Calu3 (cell line): ENCODE results near the gene MUC2. TPM values are rescaled to one million over a fixed set of nuclear protein-coding genes. Genes with fewer than 3 reads are reported as not detected.

ENCODE experiments used
- BruUV-seq: library from RNA; stranded (reverse); fragments of 400-500 nt; replicated peaks from 2 replicates; lab custom pipeline; 2021; lab: Mats Ljungman, UMichigan
- CTCF ChIA-PET: fragments of 300-600 bp; sonication (Branson Sonifier 250); formaldehyde crosslinking; loops from one replicate; lab custom pipeline; 2022; ENCODE audit warnings: antibody characterized with exemption; lab: Charles Lee
- DNase-seq: peaks from one replicate; pipeline ENCODE4 v3.0.0; 2022
- H3K27ac Mint-ChIP-seq: one replicate; pipeline ENCODE4 v1.8.0; 2022; ENCODE audit warnings: mixed read lengths; ENCODE audit not compliant: unreplicated experiment
- H3K27me3 Mint-ChIP-seq: one replicate; pipeline ENCODE4 v1.8.0; 2022; ENCODE audit warnings: mixed read lengths; ENCODE audit not compliant: unreplicated experiment
- H3K36me3 Mint-ChIP-seq: one replicate; pipeline ENCODE4 v1.8.0; 2022; ENCODE audit warnings: mild to moderate bottlenecking, moderate library complexity, mixed read lengths; ENCODE audit not compliant: insufficient read depth, unreplicated experiment
- H3K4me1 Mint-ChIP-seq: one replicate; pipeline ENCODE4 v1.8.0; 2022; ENCODE audit warnings: mild to moderate bottlenecking, low read depth, mixed read lengths; ENCODE audit not compliant: unreplicated experiment
- H3K4me3 Mint-ChIP-seq: one replicate; pipeline ENCODE4 v1.8.0; 2022; ENCODE audit warnings: mild to moderate bottlenecking, low read depth, moderate library complexity, mixed read lengths; ENCODE audit not compliant: unreplicated experiment
- H3K9me3 Mint-ChIP-seq: one replicate; pipeline ENCODE4 v1.8.0; 2022; ENCODE audit warnings: low read depth, mixed read lengths; ENCODE audit not compliant: unreplicated experiment
- intact Hi-C: fragments of 100-400 bp; cut with micrococcal nuclease; formaldehyde crosslinking; loops from one replicate; pipeline ENCODE4 v1.10.0; 2022; ENCODE audit not compliant: unreplicated experiment
- total RNA-seq: library from RNA; stranded (reverse); gene quantifications from 2 replicates; pipeline ENCODE4 v1.2.3, GENCODE V29; 2022
- TF ChIP-seq, protein P1 (sequence below): fragments of 200-600 bp; IDR thresholded peaks from one replicate; pipeline ENCODE4 v1.8.0; 2022; ENCODE audit warnings: antibody characterized with exemption; ENCODE audit not compliant: unreplicated experiment

Gene MUC2
- total RNA-seq, 1 experiment from 2014 or later = not detected

DNA sequence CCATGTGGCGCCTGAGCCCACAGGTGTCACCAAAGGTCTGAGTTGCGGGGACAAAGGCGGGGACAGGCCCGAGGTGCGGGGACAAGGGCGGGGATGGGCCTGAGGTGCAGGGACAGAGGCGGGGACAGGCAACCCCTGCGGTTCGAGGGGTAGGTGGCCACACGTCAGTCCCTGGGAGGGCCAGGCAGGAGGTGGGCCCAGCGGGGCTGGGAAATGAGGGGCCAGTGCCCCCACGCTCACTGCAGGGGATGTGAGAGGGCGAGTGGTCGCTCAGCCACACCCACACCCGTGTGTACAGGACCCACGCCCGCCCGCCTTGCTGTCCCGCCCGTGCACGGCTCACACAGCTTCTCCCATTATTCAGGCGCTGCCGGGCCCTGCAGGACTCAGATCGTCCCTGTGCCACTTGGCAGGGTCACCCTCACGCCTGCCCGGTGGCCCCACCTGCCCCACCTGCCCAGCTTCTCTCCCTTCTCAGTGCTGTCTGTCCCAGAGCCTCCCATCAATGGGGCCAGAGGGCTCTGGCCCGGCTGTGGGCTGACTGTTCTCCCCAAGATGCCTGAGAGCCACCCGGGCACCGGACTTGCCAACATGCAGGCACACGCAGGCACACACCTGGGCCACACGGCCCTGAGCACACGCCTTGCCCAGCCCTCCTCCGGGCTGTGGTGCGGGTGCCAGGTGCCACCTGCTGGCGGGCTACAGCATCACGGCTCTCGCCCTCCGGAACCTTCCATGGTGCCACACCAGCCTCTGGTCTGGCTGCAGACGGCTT, 23.9 kb upstream of the MUC2 start:
- Mint-ChIP-seq H3K4me3 (no peak overlapping the region), H3K27ac (no peak overlapping the region), H3K4me1 (peaks cover 18% of the 10 kb centered on the region), H3K36me3 (peaks cover 7% of the 10 kb centered on the region), H3K9me3 (no peaks in the 10 kb centered on the region), H3K27me3 (peaks cover 29% of the 10 kb centered on the region)
- CTCF ChIA-PET = interaction anchor here (0.9 to 1.6 kb wide), 7 partner anchors 8 to 202 kb away, joined by 3 to 6 read pairs (median 4); no protein-coding TSS in a partner anchor
- no TSS peak for BruUV-seq
- TF ChIP-seq, protein P1, sequence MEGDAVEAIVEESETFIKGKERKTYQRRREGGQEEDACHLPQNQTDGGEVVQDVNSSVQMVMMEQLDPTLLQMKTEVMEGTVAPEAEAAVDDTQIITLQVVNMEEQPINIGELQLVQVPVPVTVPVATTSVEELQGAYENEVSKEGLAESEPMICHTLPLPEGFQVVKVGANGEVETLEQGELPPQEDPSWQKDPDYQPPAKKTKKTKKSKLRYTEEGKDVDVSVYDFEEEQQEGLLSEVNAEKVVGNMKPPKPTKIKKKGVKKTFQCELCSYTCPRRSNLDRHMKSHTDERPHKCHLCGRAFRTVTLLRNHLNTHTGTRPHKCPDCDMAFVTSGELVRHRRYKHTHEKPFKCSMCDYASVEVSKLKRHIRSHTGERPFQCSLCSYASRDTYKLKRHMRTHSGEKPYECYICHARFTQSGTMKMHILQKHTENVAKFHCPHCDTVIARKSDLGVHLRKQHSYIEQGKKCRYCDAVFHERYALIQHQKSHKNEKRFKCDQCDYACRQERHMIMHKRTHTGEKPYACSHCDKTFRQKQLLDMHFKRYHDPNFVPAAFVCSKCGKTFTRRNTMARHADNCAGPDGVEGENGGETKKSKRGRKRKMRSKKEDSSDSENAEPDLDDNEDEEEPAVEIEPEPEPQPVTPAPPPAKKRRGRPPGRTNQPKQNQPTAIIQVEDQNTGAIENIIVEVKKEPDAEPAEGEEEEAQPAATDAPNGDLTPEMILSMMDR = peak; percentile 92
- peak; percentile 89 for DNase-seq
- intact Hi-C loops = loop anchor here (10.0 kb wide), 1 partner anchor 196 kb away; no protein-coding TSS in a partner anchor

DNA sequence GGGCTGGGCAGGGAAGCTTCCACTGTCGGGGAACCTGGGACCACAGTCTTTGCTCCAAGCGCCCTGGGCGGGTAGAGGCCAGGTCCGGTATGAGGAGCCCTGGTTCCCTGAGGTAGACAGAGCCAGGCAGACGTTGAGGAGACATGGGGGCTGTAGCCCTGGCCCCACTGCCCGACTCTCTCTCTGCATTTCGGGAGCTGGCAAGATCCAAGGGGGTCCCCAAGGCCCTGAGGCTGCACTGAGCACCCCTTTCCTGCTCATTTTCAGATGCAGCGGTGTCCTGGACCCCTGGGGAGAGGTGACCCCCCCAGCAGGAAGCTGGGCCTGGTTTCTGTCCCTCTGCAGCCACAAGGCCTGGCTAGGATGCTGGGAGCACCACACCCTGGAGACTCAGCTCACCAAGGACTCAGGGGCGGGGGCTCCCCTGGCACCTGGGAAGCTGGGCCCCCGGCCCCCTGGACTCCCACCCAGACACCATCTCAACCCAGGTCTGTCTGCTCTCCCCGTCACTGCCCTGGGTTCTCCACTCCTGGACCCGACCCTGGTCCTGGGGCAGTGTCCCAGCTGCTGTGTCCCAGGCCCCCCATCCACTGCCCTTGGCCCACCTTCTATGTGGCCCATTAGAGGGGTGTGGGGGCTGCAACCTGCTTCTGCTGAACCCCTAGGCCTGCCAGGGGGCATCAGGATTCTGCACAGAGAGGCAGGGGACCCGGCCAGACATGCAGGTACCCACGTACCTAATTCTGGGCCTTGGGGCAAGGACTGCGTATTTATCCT, 23.1 kb upstream of the MUC2 start:
- H3K27ac Mint-ChIP-seq = no peak overlapping the region
- no peak for DNase-seq
- no peaks in the 10 kb centered on the region for H3K9me3 Mint-ChIP-seq
- peaks cover 7% of the 10 kb centered on the region for H3K36me3 Mint-ChIP-seq
- H3K27me3 Mint-ChIP-seq = peaks cover 26% of the 10 kb centered on the region
- H3K4me3 Mint-ChIP-seq = no peak overlapping the region
- peaks cover 18% of the 10 kb centered on the region for H3K4me1 Mint-ChIP-seq
- no TSS peak for BruUV-seq
- TF ChIP-seq, protein P1 = no peak
- intact Hi-C loops = loop anchor here (10.0 kb wide), 1 partner anchor 197 kb away; no protein-coding TSS in a partner anchor
- CTCF ChIA-PET = interaction anchor here (0.9 to 1.6 kb wide), 7 partner anchors 9 to 203 kb away, joined by 3 to 6 read pairs (median 4); no protein-coding TSS in a partner anchor

DNA sequence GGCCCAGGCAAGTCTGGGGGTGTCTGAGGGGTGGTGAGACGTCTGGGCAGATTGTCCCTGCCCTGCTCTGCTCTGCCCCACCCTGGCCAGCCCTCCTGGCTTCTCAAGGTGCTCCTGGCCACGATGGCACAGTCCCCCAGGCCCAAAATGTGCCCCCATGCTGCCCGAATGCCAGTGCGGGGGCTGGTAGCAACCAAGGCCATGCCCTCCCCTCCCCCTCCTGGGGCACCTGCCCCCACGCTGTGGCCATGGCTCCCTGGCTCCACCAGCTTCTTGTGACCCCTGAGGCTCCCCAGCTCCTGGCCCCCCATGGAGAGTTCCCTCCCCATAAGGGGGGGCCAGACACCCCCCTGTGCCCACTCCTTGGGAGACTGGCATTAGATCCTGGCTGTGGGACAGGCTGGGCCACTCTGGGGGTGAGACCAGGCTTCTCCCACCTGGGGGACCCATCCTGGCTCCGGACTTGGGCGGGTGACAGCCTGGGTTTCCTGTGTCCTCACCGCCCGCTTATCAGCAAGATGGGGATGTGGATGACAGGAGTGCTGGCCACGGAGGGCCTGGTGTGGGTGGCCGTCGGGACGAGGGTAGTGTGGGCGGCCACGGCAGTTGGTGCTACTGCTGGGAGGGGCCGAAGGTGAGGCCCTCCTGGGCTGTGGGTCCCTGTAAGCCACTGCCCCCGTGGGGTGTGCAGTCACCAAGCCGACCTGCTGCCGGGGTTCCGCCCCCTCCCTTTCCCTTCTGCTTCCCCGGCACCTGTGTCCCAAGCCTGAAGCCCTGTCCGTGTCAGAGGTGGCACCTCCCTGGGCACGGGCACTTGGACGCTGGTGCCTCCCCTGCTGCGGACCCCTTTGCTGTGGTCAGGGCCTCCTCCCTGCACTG, 22.3 kb upstream of the MUC2 start:
- DNase-seq = no peak
- Mint-ChIP-seq H3K9me3 (no peaks in the 10 kb centered on the region), H3K36me3 (peaks cover 7% of the 10 kb centered on the region), H3K4me1 (peaks cover 18% of the 10 kb centered on the region), H3K27me3 (peaks cover 18% of the 10 kb centered on the region), H3K4me3 (no peak overlapping the region), H3K27ac (no peak overlapping the region)
- CTCF ChIA-PET = no interaction called here
- intact Hi-C loops = loop anchor here (10.0 kb wide), 1 partner anchor 198 kb away; no protein-coding TSS in a partner anchor
- TF ChIP-seq, protein P1 = no peak
- no TSS peak for BruUV-seq
